T-helper 2 cell treated with Interferon-gamma antibody and Interleukin-4, amounts not matched to agents 5 μg/mL and 100 μg/mL, for 36 hours (primary cell): Measurements from ENCODE around the gene MKRN2OS.
"Not testable (repeated sequence)": the region's sequence is repeated elsewhere in the genome, so short reads cannot be mapped to it uniquely, and the experiment has no call there.

Source experiments
- DNase-seq: peaks from one replicate; pipeline ENCODE4 v3.0.0; 2021; ENCODE audit warnings: low spot score
- H3K27ac Mint-ChIP-seq: one replicate; pipeline ENCODE4 v1.8.0; 2021; ENCODE audit warnings: mild to moderate bottlenecking, mixed read lengths
- H3K27me3 Mint-ChIP-seq: one replicate; pipeline ENCODE4 v1.8.0; 2021; ENCODE audit warnings: low read depth, mixed read lengths
- H3K36me3 Mint-ChIP-seq: one replicate; pipeline ENCODE4 v1.8.0; 2021; ENCODE audit warnings: low read depth, mixed read lengths
- H3K4me1 Mint-ChIP-seq: one replicate; pipeline ENCODE4 v1.8.0; 2021; ENCODE audit warnings: low read depth, mixed read lengths
- H3K4me3 Mint-ChIP-seq: one replicate; pipeline ENCODE4 v1.8.0; 2022; ENCODE audit warnings: mild to moderate bottlenecking, moderate library complexity, mixed read lengths
- H3K9me3 Mint-ChIP-seq: one replicate; pipeline ENCODE4 v1.8.0; 2021; ENCODE audit warnings: mixed read lengths

MKRN2OS gene

DNA sequence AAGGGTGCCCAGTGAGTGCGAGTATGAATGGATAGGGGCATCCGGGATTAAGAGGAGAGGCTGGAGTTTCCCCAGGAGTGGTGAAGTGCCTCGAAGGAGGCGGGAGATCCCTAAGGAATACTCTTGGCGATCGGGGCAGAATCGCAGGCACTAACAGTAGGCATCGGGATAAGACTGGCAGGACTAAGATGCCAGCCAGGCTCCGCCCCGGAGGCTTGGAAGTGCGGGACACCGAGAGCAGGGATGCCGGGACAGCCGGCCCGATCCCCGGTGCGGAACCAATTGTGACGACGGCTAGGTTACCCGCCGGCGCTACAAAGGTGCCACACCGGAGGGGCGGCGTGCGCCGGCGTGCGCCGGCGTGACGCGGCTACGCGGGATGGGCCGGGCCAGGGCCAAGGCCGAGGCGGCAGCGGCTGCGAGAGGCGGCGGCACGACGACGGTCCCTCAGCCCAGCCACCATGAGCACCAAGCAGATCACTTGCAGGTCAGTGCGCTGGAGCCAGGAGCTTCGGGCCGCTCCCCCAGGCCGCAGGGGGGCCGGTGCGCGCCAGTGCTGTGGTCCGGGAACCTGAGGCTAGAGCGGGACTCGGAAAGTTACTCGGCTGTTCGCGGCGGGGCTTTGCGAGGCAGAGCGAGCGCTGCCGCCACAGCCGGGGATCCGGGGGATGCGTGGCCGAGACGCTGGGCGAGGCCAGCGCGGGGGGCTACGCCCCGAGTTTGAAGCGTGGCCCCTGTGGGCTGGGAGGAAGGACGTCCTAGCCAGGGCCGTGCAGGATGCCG is 11.6 kb upstream of the MKRN2OS start, which contains the start of gene MKRN2:
Gene MKRN2 (plus strand): TSS at position 398 of the 783 bp plus-strand sequence. CDS start 64 bp downstream, at position 462.
- peak; percentile 84 for DNase-seq
- Mint-ChIP-seq H3K4me1 (peaks cover 41% of the 10 kb centered on the region), H3K27me3 (peaks cover 21% of the 10 kb centered on the region), H3K27ac (peak within 1 kb of the TSS; percentile 87), H3K36me3 (peaks cover 2% of the 10 kb centered on the region), H3K4me3 (peak within 1 kb of the TSS; percentile 96), H3K9me3 (no peaks in the 10 kb centered on the region)

DNA sequence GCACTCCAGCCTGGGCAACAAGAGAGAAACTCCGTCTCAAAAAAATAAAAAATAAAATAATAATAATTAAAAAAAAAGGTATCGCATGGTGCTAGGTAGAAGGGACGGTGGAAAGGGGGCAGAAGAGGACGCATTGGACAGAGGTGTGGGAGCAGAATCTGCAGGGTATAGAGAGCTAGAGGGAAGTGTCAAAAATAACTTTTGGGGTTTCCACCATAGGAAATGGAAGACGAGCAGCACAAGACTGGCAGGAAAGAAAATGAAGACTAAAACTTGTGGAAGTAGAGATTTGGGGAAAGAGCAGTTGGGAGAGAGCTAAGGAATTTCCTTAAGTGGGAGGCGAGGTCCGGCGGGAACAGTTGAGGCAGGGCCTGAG is 11.0 kb upstream of the MKRN2OS start:
- Mint-ChIP-seq H3K4me3 (peak overlapping the region; percentile 96), H3K36me3 (peaks cover 2% of the 10 kb centered on the region), H3K9me3 (no peaks in the 10 kb centered on the region), H3K4me1 (peaks cover 41% of the 10 kb centered on the region), H3K27ac (peak overlapping the region; percentile 87), H3K27me3 (peaks cover 21% of the 10 kb centered on the region)
- peak; percentile 6 for DNase-seq

DNA sequence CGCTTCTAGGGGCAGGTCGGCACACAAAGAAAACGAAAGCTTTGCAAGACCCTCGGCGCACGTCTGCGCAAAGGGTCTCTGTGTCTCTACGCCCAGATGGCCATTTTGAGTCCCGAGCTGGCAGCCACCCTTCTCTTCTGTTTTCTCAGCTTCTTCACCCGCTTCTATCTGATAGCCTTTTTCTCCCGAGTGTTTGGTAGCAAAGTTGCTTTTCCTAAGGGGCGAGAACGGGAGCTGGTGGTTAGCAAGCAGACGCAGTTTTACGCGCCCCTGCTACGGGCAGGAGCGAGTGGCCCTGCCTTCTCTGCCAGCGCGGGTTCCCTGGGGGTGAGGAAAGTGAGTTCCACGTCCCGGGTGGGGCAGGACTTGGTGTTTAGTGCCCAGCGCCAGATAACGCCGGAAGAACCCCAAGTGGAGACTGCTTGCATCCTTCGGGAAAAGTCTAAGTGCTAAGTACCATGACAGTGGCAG is 8.7 kb upstream of the MKRN2OS start:
- no peak overlapping the region for H3K27ac Mint-ChIP-seq
- peak overlapping the region; percentile 88 for H3K4me3 Mint-ChIP-seq
- H3K27me3 Mint-ChIP-seq = peaks cover 27% of the 10 kb centered on the region
- DNase-seq = peak; percentile 13
- peaks cover 2% of the 10 kb centered on the region for H3K36me3 Mint-ChIP-seq
- peaks cover 29% of the 10 kb centered on the region for H3K4me1 Mint-ChIP-seq
- H3K9me3 Mint-ChIP-seq = no peaks in the 10 kb centered on the region

DNA sequence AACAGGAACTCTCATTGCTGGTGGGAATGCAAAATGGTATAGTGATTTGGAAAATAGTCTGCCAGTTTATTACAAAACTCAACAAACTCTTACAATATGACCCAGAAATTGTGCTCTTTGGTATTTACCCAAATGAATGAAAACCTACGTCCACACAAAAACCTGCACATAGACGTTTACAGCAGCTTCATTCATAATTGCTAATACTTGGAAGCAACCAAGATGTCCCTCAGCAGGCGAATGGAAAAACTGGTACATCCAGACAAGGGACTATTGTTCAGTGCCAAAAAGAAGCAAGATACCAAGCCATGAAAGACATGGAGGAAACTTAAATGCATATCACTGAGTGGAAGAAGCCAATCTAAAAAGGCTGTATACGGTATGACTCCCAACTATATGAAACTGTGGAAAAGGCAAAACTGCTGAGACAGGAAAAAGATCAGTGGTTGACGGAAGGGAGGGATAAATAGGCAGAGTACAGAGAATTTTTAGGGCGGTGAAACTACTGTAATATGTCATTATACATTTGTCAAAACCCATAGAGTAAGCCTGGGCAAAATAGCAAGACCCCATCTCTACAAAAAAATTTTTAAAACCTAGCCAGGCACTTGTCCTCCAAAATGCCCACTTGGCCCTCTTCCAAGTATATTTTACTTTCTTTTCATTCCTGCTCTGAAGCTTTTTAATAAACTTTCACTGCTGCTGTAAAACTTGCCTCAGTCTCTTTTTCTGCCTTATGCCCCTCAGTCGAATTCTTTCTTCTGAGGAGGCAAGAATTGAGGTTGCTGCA is 4.9 kb upstream of the MKRN2OS start:
- Mint-ChIP-seq H3K9me3 (no peaks in the 10 kb centered on the region), H3K4me1 (peaks cover 8% of the 10 kb centered on the region), H3K27me3 (peaks cover 25% of the 10 kb centered on the region), H3K36me3 (no peaks in the 10 kb centered on the region), H3K4me3 (no peak overlapping the region), H3K27ac (no peak overlapping the region)
- no peak for DNase-seq

DNA sequence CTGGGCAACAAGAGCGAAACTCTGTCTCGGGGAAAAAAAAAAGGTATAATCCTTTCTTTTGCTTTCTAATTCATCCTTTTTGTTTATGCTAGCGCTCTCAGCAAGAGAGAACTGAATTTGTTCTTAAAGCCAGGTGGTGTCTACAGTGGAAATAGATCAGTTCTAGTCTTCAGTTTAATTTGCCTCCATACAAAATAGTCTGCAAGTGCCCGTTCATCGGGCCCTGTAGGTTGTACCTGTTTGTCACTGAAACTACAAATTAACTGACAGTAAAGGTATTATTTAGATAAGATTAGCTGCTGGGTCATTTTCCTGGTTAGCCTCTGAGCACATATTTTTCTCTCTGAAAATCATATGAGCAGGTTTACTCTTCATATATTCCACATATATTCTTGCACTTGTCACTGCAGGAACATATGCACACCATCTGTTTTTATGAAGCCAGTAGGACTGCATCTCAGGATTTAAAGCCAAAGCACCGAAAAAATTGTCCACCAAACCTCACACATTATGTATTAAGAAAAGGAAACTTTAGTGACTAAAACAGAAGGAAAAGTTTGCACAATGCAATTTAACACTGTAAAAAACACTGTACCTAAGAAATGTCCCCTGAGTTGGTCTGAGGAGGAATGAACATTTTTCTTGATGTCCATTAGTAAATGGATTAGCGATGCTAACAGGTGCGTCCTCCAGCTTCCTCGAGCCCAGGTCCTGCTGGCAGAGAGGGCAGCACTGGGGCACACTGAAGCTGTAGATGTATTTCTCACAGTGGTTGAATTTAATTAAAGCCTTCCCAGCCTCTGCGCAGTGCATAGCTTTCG is 437 bp downstream of the MKRN2OS start:
- Mint-ChIP-seq H3K27me3 (no peaks in the 10 kb centered on the region), H3K4me1 (no peaks in the 10 kb centered on the region), H3K27ac (no peak overlapping the region), H3K36me3 (no peaks in the 10 kb centered on the region), H3K9me3 (no peaks in the 10 kb centered on the region), H3K4me3 (no peak overlapping the region)
- DNase-seq = no peak

DNA sequence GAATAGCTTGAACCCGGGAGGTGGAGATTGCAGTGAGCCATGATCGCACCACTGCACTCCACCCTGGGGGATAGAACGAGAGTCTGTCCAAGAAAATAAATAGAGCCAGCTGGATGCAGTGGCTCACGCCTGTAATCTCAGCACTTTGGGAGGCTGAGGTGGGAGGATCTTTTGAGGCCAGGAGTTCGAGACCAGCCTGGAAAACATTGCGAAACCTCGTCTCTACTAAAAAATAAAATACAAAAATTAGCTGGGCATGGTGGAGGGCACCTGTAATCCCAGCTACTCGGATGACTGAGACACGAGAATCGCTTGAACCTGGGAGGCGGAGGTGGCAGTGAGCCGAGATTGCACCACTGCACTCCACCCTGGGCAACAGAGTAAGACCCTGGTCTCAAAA is 1.8 kb downstream of the MKRN2OS start:
- not testable (repeated sequence) for H3K27ac Mint-ChIP-seq, H3K4me3 Mint-ChIP-seq, H3K9me3 Mint-ChIP-seq, H3K4me1 Mint-ChIP-seq, H3K27me3 Mint-ChIP-seq, DNase-seq, H3K36me3 Mint-ChIP-seq

DNA sequence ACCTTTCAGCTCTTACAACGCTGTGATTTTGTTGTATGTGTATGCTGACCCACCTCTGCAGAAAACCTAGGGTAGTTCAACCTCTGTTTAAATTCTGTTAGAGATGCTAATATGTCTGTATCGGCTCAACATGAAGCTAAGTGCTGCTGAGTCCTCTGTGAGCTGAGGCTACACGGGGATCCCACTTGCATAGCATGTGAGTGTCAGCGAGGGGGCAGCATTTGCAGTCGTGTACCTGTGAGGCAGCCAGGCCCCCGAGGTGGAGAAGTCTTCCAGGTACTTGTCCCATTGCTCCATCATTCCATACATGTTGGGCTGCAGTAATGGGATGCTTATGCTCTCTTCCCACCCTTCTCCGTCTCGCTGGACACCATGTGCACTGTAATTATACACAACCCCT is 3.7 kb downstream of the MKRN2OS start:
- DNase-seq = no peak
- Mint-ChIP-seq H3K4me3 (no peak overlapping the region), H3K27ac (no peak overlapping the region), H3K27me3 (no peaks in the 10 kb centered on the region), H3K36me3 (no peaks in the 10 kb centered on the region), H3K9me3 (no peaks in the 10 kb centered on the region), H3K4me1 (no peaks in the 10 kb centered on the region)

DNA sequence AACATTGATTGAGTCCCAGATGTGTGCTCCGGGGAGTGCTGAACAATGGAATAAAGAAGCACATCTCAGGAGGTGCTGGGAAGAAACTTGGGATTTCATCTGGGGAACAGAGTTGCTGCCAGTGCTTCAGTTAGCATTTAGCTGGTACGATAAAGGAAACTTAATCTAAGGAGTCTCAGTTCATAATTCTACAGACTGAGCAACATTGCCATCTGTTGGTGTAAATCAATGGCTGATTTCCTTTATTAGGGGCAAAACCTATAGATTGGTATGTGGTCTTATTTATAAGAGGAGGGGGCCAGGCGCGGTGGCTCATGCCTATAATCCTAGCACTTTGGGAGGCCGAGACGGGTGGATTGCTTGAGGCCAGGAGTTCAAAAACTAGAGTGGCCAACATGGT is 8.9 kb downstream of the MKRN2OS start:
- DNase-seq = no peak
- H3K27me3 Mint-ChIP-seq = no peaks in the 10 kb centered on the region
- no peak overlapping the region for H3K27ac Mint-ChIP-seq
- no peak overlapping the region for H3K4me3 Mint-ChIP-seq
- no peaks in the 10 kb centered on the region for H3K4me1 Mint-ChIP-seq
- peaks cover 1% of the 10 kb centered on the region for H3K36me3 Mint-ChIP-seq
- H3K9me3 Mint-ChIP-seq = no peaks in the 10 kb centered on the region

DNA sequence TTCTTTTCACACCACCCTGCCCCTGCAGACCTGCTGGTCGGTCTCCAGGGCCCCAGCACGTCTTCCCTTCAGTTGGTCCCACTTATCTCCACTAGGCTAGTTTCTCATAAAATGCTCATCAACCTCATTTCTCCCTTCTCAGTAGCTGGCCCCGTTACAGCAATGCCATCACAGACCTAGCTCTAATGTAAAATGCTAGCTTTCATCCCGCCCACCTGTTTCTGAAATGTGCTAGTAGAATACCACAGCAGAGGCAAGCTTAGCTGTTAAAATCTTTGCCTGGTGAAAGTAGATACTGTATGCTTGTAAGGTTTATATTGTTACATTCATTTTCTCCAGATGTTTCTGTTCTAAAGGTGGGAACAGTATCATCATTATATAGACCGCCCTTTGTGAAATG is 13.1 kb downstream of the MKRN2OS start:
- Mint-ChIP-seq H3K27ac (no peak overlapping the region), H3K27me3 (no peaks in the 10 kb centered on the region), H3K36me3 (peaks cover 5% of the 10 kb centered on the region), H3K9me3 (no peaks in the 10 kb centered on the region), H3K4me3 (no peak overlapping the region), H3K4me1 (no peaks in the 10 kb centered on the region)
- no peak for DNase-seq

DNA sequence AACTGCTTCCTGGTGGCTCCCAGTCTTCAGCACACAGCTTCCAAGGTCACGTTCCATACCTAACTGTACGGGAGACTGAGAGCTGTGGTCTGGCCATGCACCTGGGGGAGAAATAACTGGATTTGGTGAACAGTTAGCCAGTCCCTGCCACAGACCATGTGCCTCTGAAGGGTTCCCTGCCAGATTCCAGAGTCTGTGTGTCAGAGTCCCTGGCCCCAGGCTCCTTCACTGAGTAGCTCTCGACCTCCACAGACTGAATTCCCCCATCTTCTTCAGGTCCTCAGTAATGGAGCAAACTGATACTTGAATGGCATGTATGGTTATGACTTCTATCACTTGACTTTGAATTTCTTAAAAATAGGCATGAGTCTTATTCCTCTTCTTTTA is 17.5 kb downstream of the MKRN2OS start:
- H3K27ac Mint-ChIP-seq = no peak overlapping the region
- H3K9me3 Mint-ChIP-seq = no peaks in the 10 kb centered on the region
- DNase-seq = no peak
- H3K36me3 Mint-ChIP-seq = peaks cover 5% of the 10 kb centered on the region
- no peaks in the 10 kb centered on the region for H3K4me1 Mint-ChIP-seq
- no peaks in the 10 kb centered on the region for H3K27me3 Mint-ChIP-seq
- no peak overlapping the region for H3K4me3 Mint-ChIP-seq

DNA sequence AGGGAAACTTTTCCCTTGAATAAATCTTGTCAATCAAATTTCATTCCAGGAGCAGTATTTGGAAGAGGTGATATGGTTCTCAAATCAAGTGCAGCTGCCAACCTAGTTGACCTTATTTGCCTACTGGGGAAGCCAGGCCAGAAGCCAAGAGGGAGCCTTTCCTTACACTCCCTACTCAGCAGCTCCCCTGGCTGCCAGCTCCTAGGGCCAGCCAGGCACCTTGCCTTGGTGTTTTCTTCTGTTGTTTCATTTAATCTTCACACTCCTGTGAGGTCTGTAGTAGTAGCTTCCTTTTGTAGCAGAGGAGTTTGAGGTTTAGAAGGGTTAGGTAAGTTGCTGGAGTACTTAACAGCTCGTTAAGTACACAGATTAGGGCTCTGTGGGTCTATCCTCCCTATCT is 22.6 kb downstream of the MKRN2OS start:
- Mint-ChIP-seq H3K27ac (no peak overlapping the region), H3K27me3 (no peaks in the 10 kb centered on the region), H3K9me3 (peaks cover 4% of the 10 kb centered on the region), H3K4me3 (no peak overlapping the region), H3K4me1 (no peaks in the 10 kb centered on the region), H3K36me3 (peaks cover 8% of the 10 kb centered on the region)
- DNase-seq = no peak

DNA sequence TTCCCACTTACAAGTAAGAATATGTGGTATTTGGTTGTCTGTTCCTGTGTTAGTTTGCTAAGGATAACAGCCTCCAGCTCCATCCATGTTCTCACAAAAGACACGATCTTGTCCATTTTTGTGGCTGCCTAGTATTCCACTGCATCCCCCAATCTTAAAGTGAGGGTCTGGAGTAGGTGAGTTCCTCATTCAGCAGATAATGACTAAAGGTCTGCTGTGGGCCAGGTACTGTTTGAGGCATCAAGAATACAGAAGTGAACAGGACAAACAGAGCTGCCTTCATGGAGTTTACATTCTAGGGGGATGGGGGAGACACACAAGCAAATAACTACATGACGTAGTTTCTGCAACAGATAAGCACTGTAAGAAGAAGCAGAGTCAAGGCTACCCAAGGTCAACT is 24.3 kb downstream of the MKRN2OS start:
- no peak overlapping the region for H3K4me3 Mint-ChIP-seq
- peaks cover 8% of the 10 kb centered on the region for H3K36me3 Mint-ChIP-seq
- H3K27ac Mint-ChIP-seq = no peak overlapping the region
- no peaks in the 10 kb centered on the region for H3K4me1 Mint-ChIP-seq
- H3K27me3 Mint-ChIP-seq = no peaks in the 10 kb centered on the region
- no peak for DNase-seq
- H3K9me3 Mint-ChIP-seq = peaks cover 4% of the 10 kb centered on the region

DNA sequence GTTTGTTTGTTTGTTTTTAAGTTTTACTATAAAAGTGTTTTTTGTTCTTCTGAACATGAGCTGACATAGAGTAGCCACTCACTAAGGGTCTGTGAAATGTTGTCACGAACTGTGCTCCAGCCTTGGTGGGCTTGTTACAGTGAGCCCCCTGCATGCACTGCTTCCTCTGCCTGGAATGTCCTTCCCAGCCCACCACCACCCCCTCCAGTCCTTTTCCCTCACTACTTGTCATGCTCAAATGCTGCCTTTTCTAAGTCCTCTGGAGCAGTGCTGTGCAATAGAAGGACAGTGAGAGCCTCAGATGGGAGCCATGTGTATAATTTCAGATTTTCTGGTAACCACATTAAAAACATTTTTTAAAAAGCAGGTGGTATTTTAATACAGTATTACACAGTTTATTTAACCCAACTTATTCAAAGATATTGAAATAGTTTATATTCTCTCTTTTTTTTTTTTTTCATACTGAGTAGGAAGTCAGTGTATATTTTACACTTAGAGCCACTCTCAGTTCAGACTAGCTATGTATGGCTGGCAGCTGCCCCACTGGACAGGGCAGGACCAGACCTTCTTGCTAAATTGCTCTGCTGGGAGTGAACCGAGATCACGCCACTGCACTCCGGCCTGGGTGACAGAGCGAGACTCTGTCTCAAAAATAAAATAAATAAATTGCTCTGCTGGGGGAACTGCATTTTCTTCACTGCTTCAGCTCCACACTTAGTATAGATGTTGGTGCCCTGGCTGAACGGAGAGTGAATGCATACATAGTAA is 26.9 kb downstream of the MKRN2OS start:
- H3K4me1 Mint-ChIP-seq = no peaks in the 10 kb centered on the region
- H3K27ac Mint-ChIP-seq = no peak overlapping the region
- no peak for DNase-seq
- H3K4me3 Mint-ChIP-seq = no peak overlapping the region
- peaks cover 8% of the 10 kb centered on the region for H3K36me3 Mint-ChIP-seq
- no peaks in the 10 kb centered on the region for H3K27me3 Mint-ChIP-seq
- peaks cover 4% of the 10 kb centered on the region for H3K9me3 Mint-ChIP-seq
